ENCODE data around the gene OGFOD3. TPM values are rescaled to one million over a fixed set of nuclear protein-coding genes. Genes with fewer than 3 reads are reported as not detected.
"Not testable (repeated sequence)": the region's sequence is repeated elsewhere in the genome, so short reads cannot be mapped to it uniquely, and the experiment has no call there.

The OGFOD3 gene
- total and polyA plus RNA-seq, 12 donors: 17.9 to 131 (median 42.0) TPM

GRCh38 chr17:82349287-82349701 lies 69.1 kb downstream of the OGFOD3 start:
- intact Hi-C loops (cut with DNase I): no loop called here
- Histone ChIP-seq H3K27ac (no peak overlapping the region), H3K9me3 (replicated peaks in 1 of 3) (no peaks in the 10 kb centered on the region), H3K27me3 (no peaks in the 10 kb centered on the region), H3K36me3 (replicated peaks in 1 of 2) (no peaks in the 10 kb centered on the region), H3K4me3 (no peak overlapping the region), H3K4me1 (replicated peaks in 1 of 2) (no peaks in the 10 kb centered on the region)
- WGBS, 4 donors: 53 to 63% (median 55%) methylated on average over 11 of the region's 11 CpGs
- TF ChIP-seq CTCF (IDR thresholded peaks at IDR 0.05) (no peak), POLR2A (IDR thresholded peaks at IDR 0.05) (no peak)
- DNase-seq: no peak

GRCh38 chr17:82348866-82349265 lies 69.5 kb downstream of the OGFOD3 start:
- H3K36me3 ChIP-seq (replicated peaks in 1 of 2): no peaks in the 10 kb centered on the region
- H3K9me3 ChIP-seq (replicated peaks in 1 of 3): no peaks in the 10 kb centered on the region
- no peak overlapping the region for H3K27ac ChIP-seq
- no peak for DNase-seq
- intact Hi-C loops (cut with DNase I): no loop called here
- no peaks in the 10 kb centered on the region for H3K4me1 ChIP-seq (replicated peaks in 1 of 2)
- WGBS, 4 donors: 55 to 63% (median 60%) methylated on average over 11 of the region's 11 CpGs
- H3K4me3 ChIP-seq: no peak overlapping the region
- TF ChIP-seq CTCF (IDR thresholded peaks at IDR 0.05) (no peak), POLR2A (IDR thresholded peaks at IDR 0.05) (no peak)
- H3K27me3 ChIP-seq: no peaks in the 10 kb centered on the region

- TF ChIP-seq POLR2A (IDR thresholded peaks at IDR 0.05) (no peak), CTCF (IDR thresholded peaks at IDR 0.05) (no peak)
- Histone ChIP-seq H3K9me3 (replicated peaks in 1 of 3) (no peaks in the 10 kb centered on the region), H3K27me3 (no peaks in the 10 kb centered on the region), H3K4me1 (replicated peaks in 1 of 2) (no peaks in the 10 kb centered on the region), H3K36me3 (replicated peaks in 1 of 2) (no peaks in the 10 kb centered on the region), H3K27ac (no peak overlapping the region), H3K4me3 (no peak overlapping the region)
- intact Hi-C loops (cut with DNase I): no loop called here
- 71 to 77% (median 73%) methylated on average over 8 to 9 of the region's 9 CpGs for WGBS, 4 donors
- no peak for DNase-seq
Observed at GRCh38 chr17:82348434-82348833, 70.0 kb downstream of the OGFOD3 start.

GRCh38 chr17:82347994-82348393 lies 70.4 kb downstream of the OGFOD3 start:
- 80 to 83% (median 82%) methylated on average over 10 to 11 of the region's 11 CpGs for WGBS, 4 donors
- H3K9me3 ChIP-seq (replicated peaks in 1 of 3); intact Hi-C loops (cut with DNase I); DNase-seq; H3K4me3 ChIP-seq; H3K27me3 ChIP-seq; H3K4me1 ChIP-seq (replicated peaks in 1 of 2); H3K36me3 ChIP-seq (replicated peaks in 1 of 2); H3K27ac ChIP-seq: not testable (repeated sequence)
